ENCODE results near the gene ZNF648. TPM values are rescaled to one million over a fixed set of nuclear protein-coding genes. Genes with fewer than 3 reads are reported as not detected.
"Not testable (repeated sequence)": the region's sequence is repeated elsewhere in the genome, so short reads cannot be mapped to it uniquely, and the experiment has no call there.

The ZNF648 gene
- total and polyA plus RNA-seq, 2 donors (not counting 1 experiment from before 2014, with no cell fraction given), result not detected

GRCh38 chr1:182015360-182015759, 46.2 kb downstream of the ZNF648 start:
- H2AFZ ChIP-seq (ENCODE audit: low read length), result no peak overlapping the region
- no peak for TF ChIP-seq CTCF (conservative IDR thresholded peaks at IDR 0.05 in 1 of 2, IDR thresholded peaks at IDR 0.05 in 1 of 2; ENCODE audit: low read depth in 1 of 2, low read length in 2 of 2)
- TF ChIP-seq EZH2 (IDR thresholded peaks at IDR 0.05; ENCODE audit: low read length, missing control alignments), result no peak
- DNase-seq (ENCODE audit: low read depth in 2 of 2), result no peak
- no peaks in the 10 kb centered on the region for H3K9me3 ChIP-seq (ENCODE audit: control insufficient read depth, insufficient read depth, low read depth, low read length)
- no peak overlapping the region for H3K27ac ChIP-seq (ENCODE audit: insufficient read depth, low read length)
- H3K36me3 ChIP-seq (ENCODE audit: control insufficient read depth, insufficient read depth, low read length), result no peaks in the 10 kb centered on the region
- no peak overlapping the region for H3K4me2 ChIP-seq (ENCODE audit: extremely low read depth, insufficient read depth, low read length)
- H3K79me2 ChIP-seq (ENCODE audit: control insufficient read depth, insufficient read depth, low read length), result no peaks in the 10 kb centered on the region
- no peak overlapping the region for H3K9ac ChIP-seq (ENCODE audit: insufficient read depth, low read length)
- no peaks in the 10 kb centered on the region for H3K4me1 ChIP-seq (ENCODE audit: control insufficient read depth, extremely low read depth, insufficient read depth, low read length)
- H4K20me1 ChIP-seq (ENCODE audit: control insufficient read depth, extremely low read depth, insufficient read depth, low read length), result no peaks in the 10 kb centered on the region
- no peak overlapping the region for H3K4me3 ChIP-seq (replicated peaks in 1 of 4; ENCODE audit: control extremely low read depth in 1 of 4, insufficient read depth in 1 of 4, low read depth in 3 of 4, low read length in 4 of 4)
- no peaks in the 10 kb centered on the region for H3K27me3 ChIP-seq (ENCODE audit: control insufficient read depth, insufficient read depth, low read length)

GRCh38 chr1:182010800-182011370, 50.6 kb downstream of the ZNF648 start:
- not testable (repeated sequence) for H3K36me3 ChIP-seq (ENCODE audit: control insufficient read depth, insufficient read depth, low read length); H3K27ac ChIP-seq (ENCODE audit: insufficient read depth, low read length); H3K79me2 ChIP-seq (ENCODE audit: control insufficient read depth, insufficient read depth, low read length); DNase-seq (ENCODE audit: low read depth in 2 of 2); H3K4me1 ChIP-seq (ENCODE audit: control insufficient read depth, extremely low read depth, insufficient read depth, low read length); H3K27me3 ChIP-seq (ENCODE audit: control insufficient read depth, insufficient read depth, low read length); H3K9me3 ChIP-seq (ENCODE audit: control insufficient read depth, insufficient read depth, low read depth, low read length); H3K4me2 ChIP-seq (ENCODE audit: extremely low read depth, insufficient read depth, low read length); H3K9ac ChIP-seq (ENCODE audit: insufficient read depth, low read length); H2AFZ ChIP-seq (ENCODE audit: low read length); H4K20me1 ChIP-seq (ENCODE audit: control insufficient read depth, extremely low read depth, insufficient read depth, low read length); H3K4me3 ChIP-seq (replicated peaks in 1 of 4; ENCODE audit: control extremely low read depth in 1 of 4, insufficient read depth in 1 of 4, low read depth in 3 of 4, low read length in 4 of 4)

- not testable (repeated sequence) for H2AFZ ChIP-seq (ENCODE audit: low read length); DNase-seq (ENCODE audit: low read depth in 2 of 2); H3K4me3 ChIP-seq (replicated peaks in 1 of 4; ENCODE audit: control extremely low read depth in 1 of 4, insufficient read depth in 1 of 4, low read depth in 3 of 4, low read length in 4 of 4); H3K79me2 ChIP-seq (ENCODE audit: control insufficient read depth, insufficient read depth, low read length); H4K20me1 ChIP-seq (ENCODE audit: control insufficient read depth, extremely low read depth, insufficient read depth, low read length); H3K4me2 ChIP-seq (ENCODE audit: extremely low read depth, insufficient read depth, low read length); H3K27ac ChIP-seq (ENCODE audit: insufficient read depth, low read length); H3K4me1 ChIP-seq (ENCODE audit: control insufficient read depth, extremely low read depth, insufficient read depth, low read length); H3K27me3 ChIP-seq (ENCODE audit: control insufficient read depth, insufficient read depth, low read length); H3K36me3 ChIP-seq (ENCODE audit: control insufficient read depth, insufficient read depth, low read length); H3K9me3 ChIP-seq (ENCODE audit: control insufficient read depth, insufficient read depth, low read depth, low read length); H3K9ac ChIP-seq (ENCODE audit: insufficient read depth, low read length)
These were observed 56.1 kb downstream of the ZNF648 start for GRCh38 chr1:182005398-182005797.

DNA sequence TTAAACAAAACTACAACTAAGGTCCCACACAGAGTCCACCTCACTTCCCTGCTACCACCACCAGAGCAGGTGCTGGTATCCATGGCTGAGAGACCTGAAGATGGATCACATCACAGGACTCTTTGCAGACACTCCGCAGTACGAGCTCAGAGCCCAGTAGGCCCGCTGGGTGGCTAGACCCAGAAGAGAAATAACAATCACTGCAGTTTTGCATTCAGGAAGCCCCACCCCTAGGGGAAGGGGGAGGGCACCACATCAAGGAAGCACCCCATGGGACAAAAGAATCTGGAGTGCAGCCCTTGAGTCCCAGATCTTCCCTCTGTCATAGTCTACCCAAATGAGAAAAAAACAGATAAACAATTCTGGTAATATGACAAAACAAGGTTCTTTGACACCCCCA, 56.9 kb downstream of the ZNF648 start:
- Histone ChIP-seq H3K27ac (ENCODE audit: insufficient read depth, low read length) (no peak overlapping the region), H3K4me2 (ENCODE audit: extremely low read depth, insufficient read depth, low read length) (no peak overlapping the region), H3K36me3 (ENCODE audit: control insufficient read depth, insufficient read depth, low read length) (no peaks in the 10 kb centered on the region), H3K4me3 (replicated peaks in 1 of 4; ENCODE audit: control extremely low read depth in 1 of 4, insufficient read depth in 1 of 4, low read depth in 3 of 4, low read length in 4 of 4) (no peak overlapping the region), H3K9me3 (ENCODE audit: control insufficient read depth, insufficient read depth, low read depth, low read length) (no peaks in the 10 kb centered on the region), H4K20me1 (ENCODE audit: control insufficient read depth, extremely low read depth, insufficient read depth, low read length) (no peaks in the 10 kb centered on the region), H3K9ac (ENCODE audit: insufficient read depth, low read length) (no peak overlapping the region), H3K79me2 (ENCODE audit: control insufficient read depth, insufficient read depth, low read length) (no peaks in the 10 kb centered on the region), H3K27me3 (ENCODE audit: control insufficient read depth, insufficient read depth, low read length) (no peaks in the 10 kb centered on the region), H2AFZ (ENCODE audit: low read length) (no peak overlapping the region), H3K4me1 (ENCODE audit: control insufficient read depth, extremely low read depth, insufficient read depth, low read length) (no peaks in the 10 kb centered on the region)
- no peak for TF ChIP-seq CTCF (conservative IDR thresholded peaks at IDR 0.05 in 1 of 2, IDR thresholded peaks at IDR 0.05 in 1 of 2; ENCODE audit: low read depth in 1 of 2, low read length in 2 of 2)
- no peak for DNase-seq (ENCODE audit: low read depth in 2 of 2)

Data from fibroblast of lung (primary cell).